Measurements from ENCODE around the gene SMYD5.

GRCh38 chr2:73259704-73260337, 45.8 kb downstream of the SMYD5 start:
- no peak for TF ChIP-seq POLR2A (IDR thresholded peaks at IDR 0.05)
- TF ChIP-seq, protein P1, sequence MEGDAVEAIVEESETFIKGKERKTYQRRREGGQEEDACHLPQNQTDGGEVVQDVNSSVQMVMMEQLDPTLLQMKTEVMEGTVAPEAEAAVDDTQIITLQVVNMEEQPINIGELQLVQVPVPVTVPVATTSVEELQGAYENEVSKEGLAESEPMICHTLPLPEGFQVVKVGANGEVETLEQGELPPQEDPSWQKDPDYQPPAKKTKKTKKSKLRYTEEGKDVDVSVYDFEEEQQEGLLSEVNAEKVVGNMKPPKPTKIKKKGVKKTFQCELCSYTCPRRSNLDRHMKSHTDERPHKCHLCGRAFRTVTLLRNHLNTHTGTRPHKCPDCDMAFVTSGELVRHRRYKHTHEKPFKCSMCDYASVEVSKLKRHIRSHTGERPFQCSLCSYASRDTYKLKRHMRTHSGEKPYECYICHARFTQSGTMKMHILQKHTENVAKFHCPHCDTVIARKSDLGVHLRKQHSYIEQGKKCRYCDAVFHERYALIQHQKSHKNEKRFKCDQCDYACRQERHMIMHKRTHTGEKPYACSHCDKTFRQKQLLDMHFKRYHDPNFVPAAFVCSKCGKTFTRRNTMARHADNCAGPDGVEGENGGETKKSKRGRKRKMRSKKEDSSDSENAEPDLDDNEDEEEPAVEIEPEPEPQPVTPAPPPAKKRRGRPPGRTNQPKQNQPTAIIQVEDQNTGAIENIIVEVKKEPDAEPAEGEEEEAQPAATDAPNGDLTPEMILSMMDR (IDR thresholded peaks at IDR 0.05) = no peak
- TF ChIP-seq POLR2AphosphoS5 (IDR thresholded peaks at IDR 0.05) = no peak
